K562 (cell line): ENCODE results near the gene FUCA1. TPM values are rescaled to one million over a fixed set of nuclear protein-coding genes. Genes with fewer than 3 reads are reported as not detected.

Source experiments
- ATAC-seq: fragments of 200-7000 bp; cut with Tn5 transposase; 3 replicates; pipeline ENCODE4 v1.9.1; 2020; ENCODE audit warnings: moderate library complexity
- BruUV-seq: library from RNA; stranded (reverse); fragments of 400-500 nt; replicated peaks from 2 replicates; lab custom pipeline; 2021; lab: Mats Ljungman, UMichigan
- CTCF ChIA-PET: fragments of 300-600 bp; formaldehyde crosslinking; extraction: SDS; loops from one replicate; lab custom pipeline; 2021; ENCODE audit warnings: low intra/inter-chr PET ratio; lab: Yijun Ruan, JAX
- POLR2A ChIA-PET: fragments of 300-600, 350-650 bp; sonication (Branson Sonifier 250); formaldehyde crosslinking; extraction: SDS; loops from one replicate; lab custom pipeline; 2021; ENCODE audit warnings: antibody characterized with exemption, inconsistent platforms; lab: Yijun Ruan, JAX
- DNase-seq, 4 experiments: peaks; one replicate each; pipeline versions ENCODE4 v3.0.0 to v3.0.0-alpha.2; 2011 to 2018; ENCODE audit warnings: low spot score in 3 of 4, mixed read lengths in 3 of 4; ENCODE audit errors: extremely low read depth in 1 of 4
- FAIRE-seq: peaks from 2 replicates; lab custom pipeline; 2011; peaks lifted over from hg19 to GRCh38; lab: Jason Lieb, UNC
- H2AFZ ChIP-seq: 2 replicates; pipeline ENCODE4 v1.6.0; 2011; ENCODE audit warnings: low read depth, low read length, control low read depth, inconsistent platforms
- H3K27ac ChIP-seq: fragments of 200-600 bp; 3 replicates; pipeline ENCODE4 v1.8.0; 2011; ENCODE audit warnings: low read depth, mild to moderate bottlenecking, control low read depth, inconsistent platforms, low read length, moderate library complexity, mixed read lengths; ENCODE audit errors: extremely low read depth
- H3K27me3 ChIP-seq, 2 experiments: fragments of 300-600 bp in 1 of 2; 2 replicates in 1 of 2; 3 replicates in 1 of 2; pipeline versions ENCODE4 v1.6.0 to v1.8.0; 2011; ENCODE audit warnings: inconsistent platforms in 2 of 2, low read length in 2 of 2, mild to moderate bottlenecking in 1 of 2, mixed read lengths in 1 of 2, moderate library complexity in 1 of 2; ENCODE audit not compliant: control insufficient read depth in 2 of 2, insufficient read depth in 2 of 2
- H3K36me3 ChIP-seq: fragments of 300-600 bp; 3 replicates; pipeline ENCODE4 v1.8.0; 2011; ENCODE audit warnings: mild to moderate bottlenecking, low read length, inconsistent platforms; ENCODE audit not compliant: control insufficient read depth, insufficient read depth
- H3K4me1 ChIP-seq, 2 experiments: fragments of 200-600 bp in 1 of 2; replicated peaks in 1 of 2; 2 replicates in 1 of 2; 3 replicates in 1 of 2; pipeline versions ENCODE4 v1.5.1 to v1.8.0; 2011; ENCODE audit warnings: inconsistent platforms in 2 of 2, low read length in 2 of 2, mild to moderate bottlenecking in 1 of 2, mixed read lengths in 1 of 2, moderate library complexity in 1 of 2; ENCODE audit not compliant: control insufficient read depth in 2 of 2, insufficient read depth in 2 of 2
- H3K4me2 ChIP-seq: 2 replicates; pipeline ENCODE4 v1.6.1; 2011; ENCODE audit warnings: low read length, control low read depth, inconsistent platforms, mixed read lengths; ENCODE audit not compliant: insufficient read depth
- H3K4me3 ChIP-seq: fragments of 200-600 bp; sonication (generic), shearing (Covaris generic); 2 replicates; pipeline ENCODE4 v1.5.1; 2016; ENCODE audit warnings: control low read depth, inconsistent platforms
- H3K79me2 ChIP-seq: fragments of 200-600 bp; 3 replicates; pipeline ENCODE4 v1.8.0; 2011; ENCODE audit warnings: low read length, inconsistent platforms; ENCODE audit not compliant: control insufficient read depth, insufficient read depth
- H3K9ac ChIP-seq, 2 experiments: 2 replicates each; pipeline versions ENCODE4 v1.6.0 to v1.6.1; 2011; ENCODE audit warnings: low read depth in 2 of 2, low read length in 2 of 2, control low read depth in 1 of 2, inconsistent platforms in 1 of 2, mild to moderate bottlenecking in 1 of 2, mixed read lengths in 1 of 2; ENCODE audit not compliant: insufficient read depth in 1 of 2
- H3K9me1 ChIP-seq: one replicate; pipeline ENCODE4 v1.6.0; 2011; ENCODE audit warnings: inconsistent platforms, mild to moderate bottlenecking, low read length, moderate library complexity; ENCODE audit not compliant: control insufficient read depth, insufficient read depth
- H3K9me3 ChIP-seq: replicated peaks from 2 replicates; pipeline ENCODE4 v1.5.1; 2011; ENCODE audit warnings: low read depth, low read length, inconsistent platforms; ENCODE audit not compliant: control insufficient read depth, insufficient read depth
- H4K20me1 ChIP-seq: replicated peaks from 2 replicates; pipeline ENCODE4 v1.6.1; 2011; ENCODE audit warnings: low read length, inconsistent platforms, mixed read lengths; ENCODE audit not compliant: control insufficient read depth, insufficient read depth
- CEBPG ChIP-seq, 3 experiments: fragments of 200-800 bp in 1 of 3; sonication (Bioruptor generic) in 1 of 3; sonication (generic) in 1 of 3; formaldehyde crosslinking in 1 of 3; IDR thresholded peaks in 2 of 3; conservative IDR thresholded peaks in 1 of 3; 2 replicates each; pipeline versions ENCODE4 v1.6.1 to v1.8.0; 2016 to 2022; ENCODE audit warnings: missing compliant biosample characterization in 2 of 3, missing genetic modification characterization in 2 of 3, mild to moderate bottlenecking in 1 of 3, missing genetic modification reagents in 1 of 3
- ELF1 ChIP-seq: fragments of 200-800 bp; sonication (Bioruptor generic); IDR thresholded peaks from 2 replicates; pipeline ENCODE4 v1.6.1; 2016; ENCODE audit warnings: missing genetic modification characterization, missing compliant biosample characterization
- L3MBTL2 ChIP-seq: fragments of 450-650 bp; IDR thresholded peaks from 2 replicates; pipeline ENCODE4 v1.6.1; 2016; ENCODE audit warnings: mild to moderate bottlenecking, moderate library complexity
- MEF2A ChIP-seq: IDR thresholded peaks from 2 replicates; pipeline ENCODE4 v1.6.1; 2011; ENCODE audit warnings: low read depth, mild to moderate bottlenecking, low read length, moderate library complexity; ENCODE audit not compliant: control insufficient read depth
- RB1 ChIP-seq: fragments of 450-650 bp; IDR thresholded peaks from 2 replicates; pipeline ENCODE4 v1.6.1; 2017; ENCODE audit warnings: low read depth, mild to moderate bottlenecking
- SIN3B ChIP-seq: fragments of 450-650 bp; IDR thresholded peaks from 2 replicates; pipeline ENCODE4 v1.6.1; 2017; ENCODE audit warnings: low read depth, mild to moderate bottlenecking, moderate library complexity
- TCF7L2 ChIP-seq: fragments of 150-350 bp; IDR thresholded peaks from 2 replicates; pipeline ENCODE4 v1.6.1; 2016; ENCODE audit warnings: low read depth, mild to moderate bottlenecking, low read length, moderate library complexity
- ZNF778 ChIP-seq: fragments of 450-650 bp; formaldehyde crosslinking; IDR thresholded peaks from 2 replicates; pipeline ENCODE4 v1.4.0; 2020; ENCODE audit warnings: mild to moderate bottlenecking, moderate library complexity
- WGBS: fragments of 100-300 bp; shearing (Covaris generic); methylation state at CpG from one replicate; pipeline ENCODE4 v1.1.6; 2016; ENCODE audit warnings: low coverage, mixed read lengths; ENCODE audit not compliant: insufficient coverage; ENCODE audit errors: missing lambda C conversion rate; 5-methylcytosine and 5-hydroxymethylcytosine counted together
- in situ Hi-C: fragments of 300-500 bp; cut with MboI; formaldehyde crosslinking; loops from 4 replicates; pipeline ENCODE4 v1.15.0; 2018; ENCODE audit warnings: inconsistent platforms, mixed read lengths
- intact Hi-C: fragments of 100-400 bp; cut with micrococcal nuclease; formaldehyde crosslinking; loops from 2 replicates; pipeline ENCODE4 v1.14.2; 2022
- polyA plus RNA-seq, 8 experiments: library from polyadenylated mRNA; depleted of rRNA in 4 of 8; stranded (reverse) in 5 of 8; unstranded in 3 of 8; fragments of >200 nt; fragmentation: Nextera tagmentation in 2 of 8; fragmentation: Illumina TruSeq in 1 of 8; extraction: Ambion mirVana in 2 of 8; extraction: Trizol in 1 of 8; gene quantifications; 2 replicates each; pipeline versions ENCODE4 v1.2.1 to v1.2.3, GENCODE V29; 2011 to 2014; ENCODE audit warnings: inconsistent platforms in 1 of 8, missing spikeins in 1 of 8
- total RNA-seq, 7 experiments: library from RNA; depleted of rRNA in 6 of 7; stranded (reverse); fragments of >200 nt in 6 of 7; fragmentation: Illumina TruSeq in 2 of 7; extraction: Trizol in 2 of 7; gene quantifications; 2 replicates each; pipeline versions ENCODE4 v1.2.1 to v1.2.3, GENCODE V29; 2011 to 2021; ENCODE audit warnings: low replicate concordance in 1 of 7
- TF ChIP-seq, protein P1 (sequence below): fragments of 450-650 bp; IDR thresholded peaks from 2 replicates; pipeline ENCODE4 v1.6.1; 2017; ENCODE audit warnings: antibody characterized with exemption, mild to moderate bottlenecking

The FUCA1 gene
- total and polyA plus RNA-seq, 9 of the 15 experiments (the other 6 are each of a cell fraction or from before 2014, with no cell fraction given) = 7.0 to 20.5 (median 13.5) TPM

DNA sequence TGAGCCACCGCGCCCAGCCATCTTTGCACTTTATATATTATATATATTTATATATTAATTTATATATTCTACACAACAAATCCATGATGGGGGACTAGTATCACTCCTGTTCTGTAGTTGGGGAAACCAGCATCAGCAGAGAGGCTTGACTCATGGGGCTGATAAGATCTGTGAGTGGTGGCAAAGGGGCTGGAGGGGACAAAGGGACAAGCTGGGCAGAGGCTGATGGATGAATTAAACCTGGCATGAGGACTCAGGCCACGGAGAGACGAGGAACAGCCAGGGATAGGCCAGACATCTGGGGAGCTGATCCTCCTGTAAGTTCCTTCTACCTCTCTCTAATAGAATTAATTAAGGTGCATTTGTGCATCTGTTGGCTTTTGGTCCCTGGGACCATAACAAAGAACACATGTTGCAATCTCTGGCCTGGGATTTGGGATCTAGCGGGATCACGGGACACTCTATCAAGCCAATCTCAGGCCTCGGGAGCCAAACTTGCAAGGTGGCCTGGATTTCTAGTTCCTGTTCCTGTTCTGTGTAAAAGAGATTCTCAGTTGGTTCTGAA is 37.5 kb upstream of the FUCA1 start:
- Histone ChIP-seq H2AFZ (no peak overlapping the region), H3K9me1 (no peaks in the 10 kb centered on the region), H3K4me1 (peaks cover 17 to 20% of the 10 kb centered on the region in 2 experiments), H3K27me3 (0 out of 5 replicates have a peak, but pooled peaks cover 0 to 7% of the 10 kb centered on the region in 2 experiments), H3K27ac (no peak overlapping the region), H4K20me1 (no peaks in the 10 kb centered on the region), H3K4me2 (no peak overlapping the region), H3K79me2 (no peaks in the 10 kb centered on the region), H3K4me3 (no peak overlapping the region), H3K9me3 (no peaks in the 10 kb centered on the region), H3K9ac (peak overlapping the region in 1 of 2 experiments; percentile 17; a peak in 1 of 4 replicates), H3K36me3 (no peaks in the 10 kb centered on the region)
- ChIA-PET CTCF (no interaction called here), POLR2A (interaction anchor here (0.6 kb wide), 1 partner anchor 366 kb away, joined by 3 read pairs; no protein-coding TSS in a partner anchor)
- ATAC-seq (no peak), FAIRE-seq (no peak), DNase-seq (no peak)
- BruUV-seq = no TSS peak
- TF ChIP-seq MEF2A = no peak
- TF ChIP-seq ELF1 = 0 out of 2 replicates have a peak, but pooled peaks have one; percentile 10
- intact Hi-C loops = no loop called here
- in situ Hi-C loops = loop anchor here (5.0 kb wide), 1 partner anchor 98 kb away; no protein-coding TSS in a partner anchor
- WGBS = 64% methylated on average over 7 of the region's 7 CpGs

DNA sequence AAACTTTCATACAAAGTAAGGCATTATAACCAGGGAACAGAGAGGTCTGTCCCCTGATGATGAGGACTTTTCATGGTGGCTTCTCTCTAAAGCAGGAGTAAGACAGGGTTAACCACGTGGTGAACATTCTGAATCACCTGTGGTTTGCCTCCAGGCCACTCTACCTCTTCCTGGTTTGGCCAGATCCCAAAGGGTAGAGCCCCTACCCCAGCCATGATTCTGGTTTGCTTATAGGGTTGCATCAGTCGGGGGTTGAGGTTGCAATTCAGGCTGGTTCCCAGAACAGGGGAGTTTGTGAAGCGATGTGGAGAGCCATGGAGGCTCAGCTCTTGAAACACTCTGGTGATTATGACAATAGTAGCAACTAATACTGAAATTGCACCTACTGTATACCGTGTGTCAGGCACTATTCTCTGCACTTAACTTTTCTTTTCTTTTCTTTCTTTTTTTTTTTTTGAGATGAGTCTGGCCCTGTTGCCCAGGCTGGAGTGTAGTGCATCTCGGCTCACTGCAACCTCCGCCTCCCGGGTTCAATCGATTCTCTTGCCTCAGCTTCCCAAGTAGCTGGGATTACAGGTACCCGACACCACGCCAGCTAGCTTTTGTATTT is 36.8 kb upstream of the FUCA1 start:
- H3K27ac ChIP-seq = no peak overlapping the region
- intact Hi-C loops = no loop called here
- TF ChIP-seq TCF7L2 (no peak), CEBPG (CRISPR knock-in tag; IDR thresholded peaks at IDR 0.05) (no peak), CEBPG (tag; conservative IDR thresholded peaks at IDR 0.05 in 1 of 2, IDR thresholded peaks at IDR 0.05 in 1 of 2) (peak in 1 of 2 experiments; percentile 40; a peak in 1 of 4 replicates), SIN3B (no peak), L3MBTL2 (0 out of 2 replicates have a peak, but pooled peaks have one; percentile 11), RB1 (no peak), ZNF778 (no peak)
- TF ChIP-seq, protein P1, sequence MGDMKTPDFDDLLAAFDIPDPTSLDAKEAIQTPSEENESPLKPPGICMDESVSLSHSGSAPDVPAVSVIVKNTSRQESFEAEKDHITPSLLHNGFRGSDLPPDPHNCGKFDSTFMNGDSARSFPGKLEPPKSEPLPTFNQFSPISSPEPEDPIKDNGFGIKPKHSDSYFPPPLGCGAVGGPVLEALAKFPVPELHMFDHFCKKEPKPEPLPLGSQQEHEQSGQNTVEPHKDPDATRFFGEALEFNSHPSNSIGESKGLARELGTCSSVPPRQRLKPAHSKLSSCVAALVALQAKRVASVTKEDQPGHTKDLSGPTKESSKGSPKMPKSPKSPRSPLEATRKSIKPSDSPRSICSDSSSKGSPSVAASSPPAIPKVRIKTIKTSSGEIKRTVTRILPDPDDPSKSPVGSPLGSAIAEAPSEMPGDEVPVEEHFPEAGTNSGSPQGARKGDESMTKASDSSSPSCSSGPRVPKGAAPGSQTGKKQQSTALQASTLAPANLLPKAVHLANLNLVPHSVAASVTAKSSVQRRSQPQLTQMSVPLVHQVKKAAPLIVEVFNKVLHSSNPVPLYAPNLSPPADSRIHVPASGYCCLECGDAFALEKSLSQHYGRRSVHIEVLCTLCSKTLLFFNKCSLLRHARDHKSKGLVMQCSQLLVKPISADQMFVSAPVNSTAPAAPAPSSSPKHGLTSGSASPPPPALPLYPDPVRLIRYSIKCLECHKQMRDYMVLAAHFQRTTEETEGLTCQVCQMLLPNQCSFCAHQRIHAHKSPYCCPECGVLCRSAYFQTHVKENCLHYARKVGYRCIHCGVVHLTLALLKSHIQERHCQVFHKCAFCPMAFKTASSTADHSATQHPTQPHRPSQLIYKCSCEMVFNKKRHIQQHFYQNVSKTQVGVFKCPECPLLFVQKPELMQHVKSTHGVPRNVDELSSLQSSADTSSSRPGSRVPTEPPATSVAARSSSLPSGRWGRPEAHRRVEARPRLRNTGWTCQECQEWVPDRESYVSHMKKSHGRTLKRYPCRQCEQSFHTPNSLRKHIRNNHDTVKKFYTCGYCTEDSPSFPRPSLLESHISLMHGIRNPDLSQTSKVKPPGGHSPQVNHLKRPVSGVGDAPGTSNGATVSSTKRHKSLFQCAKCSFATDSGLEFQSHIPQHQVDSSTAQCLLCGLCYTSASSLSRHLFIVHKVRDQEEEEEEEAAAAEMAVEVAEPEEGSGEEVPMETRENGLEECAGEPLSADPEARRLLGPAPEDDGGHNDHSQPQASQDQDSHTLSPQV = no peak

More for the DNA sequence above, 36.8 kb upstream of the FUCA1 start:
- Histone ChIP-seq H3K9ac (no peak overlapping the region), H3K4me2 (no peak overlapping the region), H4K20me1 (no peaks in the 10 kb centered on the region), H3K9me1 (no peaks in the 10 kb centered on the region), H3K4me3 (no peak overlapping the region), H2AFZ (peak overlapping the region; percentile 47; the same call in 1 of the 2 replicates), H3K79me2 (no peaks in the 10 kb centered on the region), H3K36me3 (no peaks in the 10 kb centered on the region), H3K9me3 (no peaks in the 10 kb centered on the region), H3K4me1 (peaks cover 17 to 19% of the 10 kb centered on the region in 2 experiments), H3K27me3 (0 out of 5 replicates have a peak, but pooled peaks cover 0 to 7% of the 10 kb centered on the region in 2 experiments)
- 49% methylated on average over 10 of the region's 10 CpGs for WGBS
- CTCF ChIA-PET = no interaction called here
- POLR2A ChIA-PET = interaction anchor here (0.6 to 1.1 kb wide), 2 partner anchors 13 to 365 kb away, joined by 3 read pairs; no protein-coding TSS in a partner anchor
- DNase-seq (no peak), ATAC-seq (no peak; the same call in 2 of the 3 replicates), FAIRE-seq (no peak)
- BruUV-seq = no TSS peak
- in situ Hi-C loops = loop anchor here (5.0 kb wide), 1 partner anchor 98 kb away; no protein-coding TSS in a partner anchor
